NK-92 (cell line): Measurements from ENCODE around the gene UFM1.
"Not testable (repeated sequence)": the region's sequence is repeated elsewhere in the genome, so short reads cannot be mapped to it uniquely, and the experiment has no call there.

ENCODE experiments used
- DNase-seq: peaks from one replicate; lab custom pipeline; 2025; ENCODE audit not compliant: unreplicated experiment; lab: John Stamatoyannopoulos, UW

Gene UFM1

GRCh38 chr13:38363746-38364145, 14.1 kb downstream of the UFM1 start:
- DNase-seq: not testable (repeated sequence)

GRCh38 chr13:38365661-38366060, 16.0 kb downstream of the UFM1 start:
- DNase-seq: no peak

GRCh38 chr13:38366954-38367645, 17.4 kb downstream of the UFM1 start:
- no peak for DNase-seq

GRCh38 chr13:38369058-38369457, 19.4 kb downstream of the UFM1 start:
- no peak for DNase-seq

GRCh38 chr13:38370096-38370495, 20.4 kb downstream of the UFM1 start:
- not testable (repeated sequence) for DNase-seq

- DNase-seq: no peak
These were observed 23.3 kb downstream of the UFM1 start for GRCh38 chr13:38372820-38373383.

- no peak for DNase-seq
These were observed 26.9 kb downstream of the UFM1 start for GRCh38 chr13:38376546-38376945.

GRCh38 chr13:38381890-38382289, 32.2 kb downstream of the UFM1 start:
- no peak for DNase-seq

GRCh38 chr13:38382946-38383345, 33.3 kb downstream of the UFM1 start:
- DNase-seq: no peak

GRCh38 chr13:38384171-38384570, 34.5 kb downstream of the UFM1 start:
- DNase-seq: no peak

GRCh38 chr13:38385153-38385891, 35.7 kb downstream of the UFM1 start:
- DNase-seq: no peak

GRCh38 chr13:38386421-38386820, 36.8 kb downstream of the UFM1 start:
- DNase-seq: no peak

GRCh38 chr13:38391341-38391740, 41.7 kb downstream of the UFM1 start:
- DNase-seq: no peak

GRCh38 chr13:38394777-38395496, 45.3 kb downstream of the UFM1 start:
- no peak for DNase-seq

GRCh38 chr13:38395497-38395788, 45.8 kb downstream of the UFM1 start:
- DNase-seq: no peak

GRCh38 chr13:38398711-38399493, 49.3 kb downstream of the UFM1 start:
- no peak for DNase-seq

- DNase-seq: no peak
These were observed 49.9 kb downstream of the UFM1 start for GRCh38 chr13:38399535-38399934.

GRCh38 chr13:38401276-38401675, 51.6 kb downstream of the UFM1 start:
- no peak for DNase-seq

- no peak for DNase-seq
These were observed 55.6 kb downstream of the UFM1 start for GRCh38 chr13:38405216-38405615.

GRCh38 chr13:38409771-38410170, 60.1 kb downstream of the UFM1 start:
- no peak for DNase-seq

- no peak for DNase-seq
These were observed 62.6 kb downstream of the UFM1 start for GRCh38 chr13:38412266-38412665.
